GM06990 (cell line): ENCODE data around the gene SERTAD2.

Experiments
- DNase-seq: peaks from one replicate; pipeline ENCODE4 v3.0.0-alpha.2; 2011; ENCODE audit not compliant: insufficient read length; ENCODE audit errors: extremely low read depth
- H3K27me3 ChIP-seq: replicated peaks from 2 replicates; pipeline ENCODE4 v1.6.0; 2011; ENCODE audit warnings: low read length; ENCODE audit not compliant: control insufficient read depth, insufficient read depth
- H3K36me3 ChIP-seq: 2 replicates; pipeline ENCODE4 v1.5.1; 2011; ENCODE audit warnings: low read length; ENCODE audit not compliant: control insufficient read depth, insufficient read depth
- H3K4me3 ChIP-seq: replicated peaks from 2 replicates; pipeline ENCODE4 v1.5.1; 2011; ENCODE audit warnings: low read depth, mild to moderate bottlenecking, control low read depth, low read length
- CTCF ChIP-seq: IDR thresholded peaks from 2 replicates; pipeline ENCODE4 v1.5.1; 2011; ENCODE audit warnings: low read length, control low read depth, mild to moderate bottlenecking, inconsistent platforms; ENCODE audit not compliant: insufficient read depth, poor library complexity, severe bottlenecking

SERTAD2 gene

GRCh38 chr2:64615844-64616536 is 37.7 kb downstream of the SERTAD2 start:
- H3K27me3 ChIP-seq: no peaks in the 10 kb centered on the region
- no peak for DNase-seq
- no peak for TF ChIP-seq CTCF
- no peaks in the 10 kb centered on the region for H3K36me3 ChIP-seq
- H3K4me3 ChIP-seq: no peak overlapping the region

- Histone ChIP-seq H3K36me3 (no peaks in the 10 kb centered on the region), H3K4me3 (no peak overlapping the region), H3K27me3 (no peaks in the 10 kb centered on the region)
- DNase-seq: no peak
- no peak for TF ChIP-seq CTCF
Measured at GRCh38 chr2:64615192-64615763, 38.4 kb downstream of the SERTAD2 start.

GRCh38 chr2:64613276-64613675 is 40.4 kb downstream of the SERTAD2 start:
- Histone ChIP-seq H3K27me3 (no peaks in the 10 kb centered on the region), H3K4me3 (no peak overlapping the region), H3K36me3 (no peaks in the 10 kb centered on the region)
- TF ChIP-seq CTCF: no peak
- DNase-seq: no peak

- no peak for DNase-seq
- TF ChIP-seq CTCF: no peak
- Histone ChIP-seq H3K4me3 (no peak overlapping the region), H3K36me3 (no peaks in the 10 kb centered on the region), H3K27me3 (no peaks in the 10 kb centered on the region)
Measured at GRCh38 chr2:64612575-64613195, 41.0 kb downstream of the SERTAD2 start.

GRCh38 chr2:64610316-64610855 is 43.3 kb downstream of the SERTAD2 start:
- Histone ChIP-seq H3K36me3 (no peaks in the 10 kb centered on the region), H3K4me3 (no peak overlapping the region), H3K27me3 (no peaks in the 10 kb centered on the region)
- TF ChIP-seq CTCF: no peak
- DNase-seq: no peak
